Nephron (organoid): ENCODE measurements around the gene ARAP2.
A peak's percentile ranks its signal among the peaks of the same experiment; 100 is the strongest.

ENCODE experiments used
- H3K27ac Mint-ChIP-seq, 3 experiments: 2 replicates each; pipeline ENCODE4 v1.8.0; 2020; ENCODE audit warnings: mixed read lengths in 3 of 3, mild to moderate bottlenecking in 2 of 3, moderate library complexity in 1 of 3
- H3K27me3 Mint-ChIP-seq: 2 replicates; pipeline ENCODE4 v1.8.0; 2021; ENCODE audit warnings: low read depth, mild to moderate bottlenecking, moderate library complexity, mixed read lengths
- H3K36me3 Mint-ChIP-seq: 2 replicates; pipeline ENCODE4 v1.8.0; 2020; ENCODE audit warnings: low read depth, mixed read lengths
- H3K4me1 Mint-ChIP-seq: 2 replicates; pipeline ENCODE4 v1.8.0; 2020; ENCODE audit warnings: mixed read lengths
- H3K4me3 Mint-ChIP-seq, 3 experiments: 2 replicates each; pipeline ENCODE4 v1.8.0; 2020; ENCODE audit warnings: mild to moderate bottlenecking in 3 of 3, mixed read lengths in 3 of 3, moderate library complexity in 2 of 3
- H3K9me3 Mint-ChIP-seq: 2 replicates; pipeline ENCODE4 v1.8.0; 2020; ENCODE audit warnings: mixed read lengths
- CTCF ChIP-seq, 3 experiments: fragments of 200-600 bp; sonication (generic); IDR thresholded peaks; one replicate each; pipeline ENCODE4 v1.5.0; 2021; ENCODE audit warnings: antibody characterized with exemption in 3 of 3; ENCODE audit not compliant: unreplicated experiment in 3 of 3

Gene ARAP2

GRCh38 chr4:36280555-36280954, 36.2 kb upstream of the ARAP2 start:
- H3K36me3 Mint-ChIP-seq: no peaks in the 10 kb centered on the region
- peak overlapping the region in 1 of 3 experiments; percentile 10 for H3K27ac Mint-ChIP-seq
- no peaks in the 10 kb centered on the region for H3K9me3 Mint-ChIP-seq
- H3K27me3 Mint-ChIP-seq: peaks cover 11% of the 10 kb centered on the region
- no peak for TF ChIP-seq CTCF (IDR thresholded peaks at IDR 0.05; ENCODE audit: unreplicated experiment in 3 of 3)
- no peak overlapping the region for H3K4me3 Mint-ChIP-seq
- no peaks in the 10 kb centered on the region for H3K4me1 Mint-ChIP-seq

DNA sequence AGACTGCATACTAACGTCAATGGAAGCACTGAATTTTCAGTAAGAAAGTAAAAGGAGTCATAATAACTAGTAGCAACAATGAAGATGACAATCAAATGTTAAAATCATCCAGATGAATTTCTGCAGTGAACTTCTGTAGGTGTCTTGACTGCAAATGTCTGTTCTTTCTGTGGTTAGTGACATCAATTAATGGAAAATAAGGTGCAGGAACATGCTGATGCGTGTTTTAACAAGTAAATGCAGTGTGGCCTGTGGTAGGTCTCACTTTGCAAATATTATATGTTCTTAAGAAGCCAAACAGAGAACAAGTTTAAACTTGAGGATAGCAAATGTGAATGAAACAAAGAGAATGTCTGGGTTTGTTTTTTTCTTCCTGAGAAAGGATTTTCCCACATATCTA, 34.5 kb upstream of the ARAP2 start:
- H3K4me3 Mint-ChIP-seq: no peak overlapping the region
- no peaks in the 10 kb centered on the region for H3K9me3 Mint-ChIP-seq
- H3K27ac Mint-ChIP-seq: no peak overlapping the region
- no peaks in the 10 kb centered on the region for H3K4me1 Mint-ChIP-seq
- no peak for TF ChIP-seq CTCF (IDR thresholded peaks at IDR 0.05; ENCODE audit: unreplicated experiment in 3 of 3)
- H3K27me3 Mint-ChIP-seq: peaks cover 14% of the 10 kb centered on the region
- no peaks in the 10 kb centered on the region for H3K36me3 Mint-ChIP-seq

DNA sequence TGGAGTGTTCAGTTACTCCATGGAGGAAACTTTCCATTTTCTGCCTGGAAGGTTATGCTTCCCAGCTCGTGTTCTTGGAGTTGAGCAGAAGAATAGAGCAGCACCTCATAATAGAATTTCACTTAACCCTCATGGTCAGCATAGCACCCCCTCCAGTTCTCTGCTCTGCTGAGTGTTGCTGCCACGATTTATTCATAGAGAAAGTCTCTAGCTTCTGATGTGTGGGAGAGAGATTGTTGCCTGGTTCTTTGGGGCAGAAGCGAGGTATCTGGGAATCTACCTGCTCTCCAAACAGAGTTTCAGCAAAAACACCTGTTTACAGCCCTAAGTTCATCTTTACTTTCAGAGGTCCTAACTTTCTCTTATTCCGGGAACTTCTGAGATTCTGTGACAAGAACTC, 33.2 kb upstream of the ARAP2 start:
- H3K9me3 Mint-ChIP-seq: no peaks in the 10 kb centered on the region
- no peaks in the 10 kb centered on the region for H3K36me3 Mint-ChIP-seq
- no peak for TF ChIP-seq CTCF (IDR thresholded peaks at IDR 0.05; ENCODE audit: unreplicated experiment in 3 of 3)
- no peak overlapping the region for H3K4me3 Mint-ChIP-seq
- no peak overlapping the region for H3K27ac Mint-ChIP-seq
- no peaks in the 10 kb centered on the region for H3K4me1 Mint-ChIP-seq
- H3K27me3 Mint-ChIP-seq: peaks cover 14% of the 10 kb centered on the region

DNA sequence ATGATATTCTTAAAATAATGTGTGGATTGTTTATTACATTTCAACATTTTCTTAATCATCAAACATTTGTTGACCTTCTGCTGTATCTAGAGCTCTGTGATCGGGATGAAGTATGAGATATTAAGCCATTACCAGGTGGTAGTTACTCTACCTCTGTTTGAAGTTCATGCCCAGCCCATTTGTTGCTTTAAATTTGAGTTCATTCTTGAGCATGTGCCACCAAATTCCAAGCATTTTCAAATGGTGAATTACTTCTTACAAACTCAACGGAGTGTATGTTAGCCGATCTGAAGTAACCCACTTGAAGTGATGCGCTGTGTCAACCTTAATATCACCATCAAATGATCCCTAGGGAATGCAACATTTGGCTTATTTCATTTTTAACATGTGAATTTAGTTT, 29.8 kb upstream of the ARAP2 start:
- H3K4me3 Mint-ChIP-seq: no peak overlapping the region
- TF ChIP-seq CTCF (IDR thresholded peaks at IDR 0.05; ENCODE audit: unreplicated experiment in 3 of 3): no peak
- no peaks in the 10 kb centered on the region for H3K9me3 Mint-ChIP-seq
- H3K4me1 Mint-ChIP-seq: no peaks in the 10 kb centered on the region
- no peaks in the 10 kb centered on the region for H3K36me3 Mint-ChIP-seq
- H3K27me3 Mint-ChIP-seq: peaks cover 7% of the 10 kb centered on the region
- H3K27ac Mint-ChIP-seq: no peak overlapping the region

GRCh38 chr4:36273276-36273675, 29.0 kb upstream of the ARAP2 start:
- Mint-ChIP-seq H3K4me1 (no peaks in the 10 kb centered on the region), H3K4me3 (no peak overlapping the region), H3K27ac (no peak overlapping the region), H3K27me3 (peaks cover 3% of the 10 kb centered on the region), H3K36me3 (no peaks in the 10 kb centered on the region), H3K9me3 (no peaks in the 10 kb centered on the region)
- no peak for TF ChIP-seq CTCF (IDR thresholded peaks at IDR 0.05; ENCODE audit: unreplicated experiment in 3 of 3)

GRCh38 chr4:36269533-36270173, 25.3 kb upstream of the ARAP2 start:
- TF ChIP-seq CTCF (IDR thresholded peaks at IDR 0.05; ENCODE audit: unreplicated experiment in 3 of 3): no peak
- H3K9me3 Mint-ChIP-seq: no peaks in the 10 kb centered on the region
- H3K4me1 Mint-ChIP-seq: no peaks in the 10 kb centered on the region
- H3K27ac Mint-ChIP-seq: no peak overlapping the region
- peaks cover under 1% of the 10 kb centered on the region for H3K27me3 Mint-ChIP-seq
- no peak overlapping the region for H3K4me3 Mint-ChIP-seq
- no peaks in the 10 kb centered on the region for H3K36me3 Mint-ChIP-seq
